ENCODE data around the gene PRKAA2.

The PRKAA2 gene

DNA sequence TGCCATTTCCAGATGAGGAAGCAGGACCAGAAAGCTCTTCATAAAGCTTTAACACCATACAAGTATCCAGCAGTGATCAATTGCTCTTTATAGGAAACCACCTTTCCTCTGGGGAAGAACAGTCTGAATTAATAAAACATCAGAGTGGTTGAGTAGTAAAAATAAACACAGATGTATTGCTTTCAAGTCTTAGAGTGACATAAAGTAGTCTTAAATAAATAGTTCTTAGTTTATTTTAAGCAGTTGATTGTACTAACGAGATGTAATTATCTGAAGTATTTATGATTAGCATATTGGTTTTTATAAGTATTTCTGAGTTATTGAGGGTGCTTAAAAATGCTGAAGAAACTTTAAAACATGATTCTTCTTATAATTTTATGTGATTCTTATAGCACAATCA, 67.0 kb downstream of the PRKAA2 start:
- H3K27ac ChIP-seq: no peak overlapping the region
- no peak for TF ChIP-seq CTCF (conservative IDR thresholded peaks at IDR 0.05)

DNA sequence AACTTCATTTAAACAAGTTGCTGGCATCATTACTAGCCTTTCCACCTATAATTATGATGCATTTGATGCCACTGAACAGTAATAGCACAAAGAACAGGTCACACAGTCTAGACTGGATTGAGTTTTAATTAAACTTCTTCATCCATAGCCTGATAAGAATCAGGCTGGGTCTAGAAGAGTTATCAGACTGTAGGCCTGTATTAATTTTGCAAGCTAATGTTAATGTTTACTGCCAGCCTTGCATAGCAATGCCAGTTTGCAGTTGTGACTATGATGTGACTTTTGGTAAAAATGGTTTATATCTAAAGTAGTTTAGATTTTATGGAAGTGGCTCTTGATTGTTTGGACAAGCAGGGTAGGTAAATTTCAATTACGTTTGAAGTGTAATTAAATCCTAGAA, 68.0 kb downstream of the PRKAA2 start:
- no peak for TF ChIP-seq CTCF (conservative IDR thresholded peaks at IDR 0.05)
- no peak overlapping the region for H3K27ac ChIP-seq

DNA sequence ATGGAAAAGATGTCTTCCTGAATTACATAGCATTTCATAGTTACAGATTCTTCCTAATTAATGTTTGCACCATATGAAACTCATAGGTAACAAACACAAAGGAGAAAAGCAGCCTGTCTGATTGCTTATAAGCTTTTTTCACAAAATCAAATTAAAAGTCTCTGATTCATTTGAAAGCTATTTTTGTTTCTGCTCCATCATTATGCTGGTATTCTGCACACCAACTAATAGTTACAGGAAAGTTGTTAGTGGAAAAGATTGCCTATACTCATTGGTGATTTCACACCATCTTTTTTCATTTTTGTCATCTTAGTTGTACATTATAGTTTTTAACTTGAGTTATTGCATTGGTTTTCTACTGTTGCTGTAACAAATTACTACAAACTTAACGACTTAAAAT, 70.0 kb downstream of the PRKAA2 start:
- no peak for TF ChIP-seq CTCF (conservative IDR thresholded peaks at IDR 0.05)
- H3K27ac ChIP-seq: no peak overlapping the region

- no peak for TF ChIP-seq CTCF (conservative IDR thresholded peaks at IDR 0.05)
- no peak overlapping the region for H3K27ac ChIP-seq
Measured at GRCh38 chr1:56719171-56719570, 74.1 kb downstream of the PRKAA2 start.

DNA sequence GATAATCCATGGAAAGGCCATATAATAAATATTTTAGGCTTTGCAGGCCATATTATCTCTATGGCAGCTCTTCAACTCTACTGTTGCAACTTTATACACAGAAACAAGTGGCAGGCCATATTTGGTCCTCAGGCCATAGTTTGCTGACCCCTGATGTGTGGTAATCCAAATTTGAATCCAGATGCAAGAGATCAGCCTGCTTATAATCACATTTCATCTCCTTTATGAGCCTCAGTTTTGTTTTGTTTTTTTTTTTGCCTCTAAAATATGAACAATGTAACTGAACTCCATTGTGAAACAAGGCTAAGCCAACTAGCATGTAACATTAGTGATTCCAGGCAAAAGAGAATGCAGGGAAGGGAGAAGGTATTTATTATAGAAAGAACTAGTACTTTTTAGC, 81.6 kb downstream of the PRKAA2 start:
- no peak overlapping the region for H3K27ac ChIP-seq
- TF ChIP-seq CTCF (conservative IDR thresholded peaks at IDR 0.05): no peak

GRCh38 chr1:56728964-56729363, 83.8 kb downstream of the PRKAA2 start:
- H3K27ac ChIP-seq: no peak overlapping the region
- no peak for TF ChIP-seq CTCF (conservative IDR thresholded peaks at IDR 0.05)

GRCh38 chr1:56745231-56745630, 100.1 kb downstream of the PRKAA2 start:
- no peak overlapping the region for H3K27ac ChIP-seq
- no peak for TF ChIP-seq CTCF (conservative IDR thresholded peaks at IDR 0.05)
